Measurements from ENCODE around the gene RNF4.

Gene RNF4

DNA sequence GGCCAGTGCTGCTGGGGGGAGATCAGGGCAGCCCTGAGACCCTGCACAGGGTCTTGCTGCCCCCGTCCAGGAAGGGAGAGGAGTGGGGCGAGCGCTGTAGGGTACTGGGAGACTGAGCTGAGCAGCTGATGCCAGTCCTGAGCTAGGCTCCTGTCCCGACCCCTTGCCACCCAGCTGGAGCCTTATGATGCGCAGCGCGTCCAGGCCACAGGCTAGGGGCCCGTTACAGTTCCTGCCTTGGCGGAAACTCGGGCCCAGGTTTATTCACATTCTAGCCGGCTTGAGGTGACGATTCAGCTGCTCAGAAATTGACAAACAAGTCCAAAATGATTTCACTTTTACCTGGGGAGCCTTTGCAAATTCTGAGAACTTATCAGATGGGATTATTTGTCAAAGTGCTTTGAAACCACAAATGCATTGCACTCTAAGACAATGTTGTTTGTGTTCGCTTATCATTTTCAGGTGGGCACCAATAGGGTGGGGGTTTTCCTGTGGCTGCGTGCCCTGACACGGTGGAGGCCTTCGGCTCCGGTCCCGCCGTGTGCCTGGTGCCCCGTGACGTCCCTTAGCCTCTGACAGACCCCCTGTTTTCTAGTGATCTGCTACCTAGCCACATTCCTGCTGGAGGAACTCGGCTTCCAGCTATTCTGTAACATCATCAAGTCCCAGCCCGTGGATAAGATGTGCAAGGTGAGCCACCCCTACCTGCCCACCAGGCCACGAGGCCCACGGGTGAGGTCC is 31.3 kb upstream of the RNF4 start:
- DNase-seq (ENCODE audit: low read depth) = no peak

DNA sequence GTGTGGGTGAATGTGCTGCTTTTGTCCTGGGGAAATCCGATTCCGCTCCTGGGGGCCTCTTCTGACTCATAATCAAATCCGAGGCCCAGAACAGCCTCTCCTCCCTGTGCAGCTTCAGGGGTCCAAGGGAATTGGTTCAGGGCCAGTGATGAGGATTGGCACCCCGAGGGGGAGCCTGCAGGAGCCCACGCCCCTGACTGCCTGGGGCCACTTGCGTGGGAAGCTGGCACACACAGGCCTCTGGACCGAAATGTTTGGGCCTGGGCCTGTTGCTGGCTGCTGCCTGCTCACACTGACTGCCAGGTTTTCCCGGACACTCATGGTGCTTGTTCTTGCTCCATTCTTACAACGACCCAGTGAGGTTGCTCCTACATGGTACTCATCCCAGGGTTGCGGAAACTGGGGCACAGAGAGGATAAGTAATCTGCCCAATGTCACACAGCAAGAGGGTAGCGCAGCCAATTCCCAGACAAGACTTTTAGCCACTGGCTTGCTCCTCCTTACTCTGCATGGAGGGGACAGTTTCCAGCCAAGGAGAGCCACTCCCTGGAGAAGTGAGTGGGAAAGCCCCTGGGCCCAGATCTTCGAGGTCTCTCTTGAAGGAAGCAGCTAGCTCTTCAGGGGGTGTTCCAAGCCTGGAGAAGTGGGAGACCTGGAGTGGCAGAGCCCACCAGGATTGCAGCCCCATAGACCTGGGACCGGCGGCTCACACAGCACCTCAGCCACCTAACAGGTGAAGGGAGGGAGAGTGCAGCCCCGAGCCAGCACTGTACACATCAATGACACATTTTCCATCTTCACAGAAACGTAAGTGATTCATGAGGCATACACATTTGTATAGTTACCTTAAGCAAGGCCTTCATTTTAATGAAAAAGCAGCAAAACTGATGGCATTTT is 29.8 kb upstream of the RNF4 start:
- DNase-seq (ENCODE audit: low read depth) = no peak

DNA sequence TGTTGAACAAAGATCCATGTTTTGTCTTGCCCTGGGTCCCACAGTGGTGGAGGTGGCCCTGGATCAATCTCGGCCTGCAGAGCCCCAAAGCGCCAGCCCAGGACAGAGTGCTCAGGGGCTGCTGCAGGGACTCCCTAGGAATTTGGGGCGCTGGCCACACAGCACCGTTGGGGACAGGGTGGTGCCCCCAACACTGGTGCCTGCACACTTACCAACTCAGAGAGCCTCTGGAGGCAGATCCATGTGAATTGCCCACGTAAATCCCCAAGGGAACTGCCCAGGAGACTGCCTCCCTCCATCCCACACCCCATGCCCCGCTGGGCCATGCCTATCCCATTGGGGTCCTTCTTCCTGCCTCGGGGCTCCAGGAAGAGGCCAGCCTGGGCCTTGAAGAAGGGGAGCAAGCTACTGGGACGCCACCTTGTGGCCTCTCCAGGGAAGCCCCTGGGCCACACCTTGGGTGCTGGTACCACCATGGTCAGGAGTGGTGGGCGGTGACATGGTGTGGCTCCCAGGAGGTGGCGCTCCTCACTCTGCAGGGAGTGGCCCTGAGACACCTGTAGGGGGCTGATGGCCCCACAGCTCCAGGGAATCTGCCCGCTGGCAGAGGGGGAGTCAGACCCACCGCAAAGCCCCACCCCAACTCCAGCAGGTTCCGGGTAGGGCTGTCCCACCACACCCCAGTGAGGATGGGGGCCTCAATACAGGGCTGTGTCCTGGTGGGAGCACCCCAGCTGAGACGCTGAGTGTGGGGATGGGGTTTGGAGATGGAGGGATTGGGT is 27.3 kb upstream of the RNF4 start:
- peak; percentile 60 for DNase-seq (ENCODE audit: low read depth)

DNA sequence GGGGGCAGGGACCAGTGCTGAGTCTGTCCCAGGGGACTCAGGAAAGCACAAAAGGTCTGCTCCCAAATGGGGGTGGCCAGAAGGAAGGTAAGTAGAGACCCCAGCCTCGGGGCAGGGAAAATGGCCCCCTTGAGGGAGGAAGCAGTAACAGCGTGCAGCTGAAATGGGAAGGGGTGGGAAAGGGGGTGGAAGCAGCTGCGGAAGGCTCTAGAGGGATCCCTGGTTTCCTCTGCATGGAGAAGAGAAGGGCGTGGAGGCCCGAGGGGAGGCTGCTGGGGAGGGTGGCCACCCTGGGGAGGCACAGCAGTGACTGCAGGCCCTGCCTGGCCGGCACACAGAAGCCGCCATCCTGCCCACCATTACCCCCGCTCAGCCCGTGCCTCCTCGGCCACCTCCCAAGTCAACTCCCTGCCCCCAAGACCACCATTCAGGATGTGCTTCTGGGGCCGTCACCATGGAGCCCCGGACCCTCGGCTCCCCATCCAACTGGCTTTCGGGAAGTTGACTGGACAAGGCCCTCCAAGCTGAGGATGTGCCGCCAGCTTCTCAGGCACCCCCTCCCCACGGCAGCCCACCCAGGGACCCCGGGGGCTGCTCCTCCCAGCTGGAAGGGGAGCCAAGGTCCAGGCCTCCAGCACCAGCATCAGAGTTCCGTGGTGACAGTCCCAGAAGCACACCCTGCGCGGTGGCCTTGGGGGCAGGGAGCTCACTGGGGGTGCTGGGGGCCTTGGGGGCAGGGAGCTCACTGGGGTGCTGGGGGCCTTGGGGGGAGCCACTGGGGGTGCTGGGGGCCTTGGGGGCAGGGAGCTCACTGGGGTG is 26.5 kb upstream of the RNF4 start:
- no peak for DNase-seq (ENCODE audit: low read depth)

DNA sequence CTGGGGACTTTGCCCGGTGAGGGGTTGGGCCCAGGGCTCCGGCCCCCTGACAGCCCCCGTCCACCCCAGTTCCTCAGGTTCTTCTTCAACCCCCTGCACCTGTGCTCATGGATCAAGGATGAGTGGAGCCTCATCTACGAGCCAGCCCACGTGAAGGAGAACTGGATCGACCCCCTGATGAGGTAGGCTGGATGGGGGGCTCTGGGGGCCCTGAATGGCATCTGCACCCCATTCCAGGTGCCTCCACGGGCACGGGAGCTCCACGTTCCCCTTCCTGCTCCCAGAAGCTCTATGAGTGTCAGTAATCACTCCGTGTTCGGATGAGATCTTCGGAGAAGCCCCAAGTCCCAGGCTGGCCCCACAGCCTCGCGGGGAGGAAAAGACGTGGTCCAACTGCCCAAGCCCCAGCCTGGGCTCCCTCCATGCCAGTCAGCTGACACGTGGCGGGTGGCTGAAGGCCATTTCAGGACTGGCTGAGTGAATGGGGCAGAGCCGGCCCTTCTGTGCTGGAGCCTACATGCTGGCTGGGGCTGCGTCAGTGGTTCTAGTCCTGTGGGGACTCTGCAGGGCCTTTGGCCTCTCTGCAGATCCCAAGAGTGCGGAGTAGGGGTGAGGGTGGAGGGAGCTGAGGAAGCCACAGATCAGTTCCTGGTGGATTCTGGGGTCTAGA is 25.7 kb upstream of the RNF4 start:
- no peak for DNase-seq (ENCODE audit: low read depth)

DNA sequence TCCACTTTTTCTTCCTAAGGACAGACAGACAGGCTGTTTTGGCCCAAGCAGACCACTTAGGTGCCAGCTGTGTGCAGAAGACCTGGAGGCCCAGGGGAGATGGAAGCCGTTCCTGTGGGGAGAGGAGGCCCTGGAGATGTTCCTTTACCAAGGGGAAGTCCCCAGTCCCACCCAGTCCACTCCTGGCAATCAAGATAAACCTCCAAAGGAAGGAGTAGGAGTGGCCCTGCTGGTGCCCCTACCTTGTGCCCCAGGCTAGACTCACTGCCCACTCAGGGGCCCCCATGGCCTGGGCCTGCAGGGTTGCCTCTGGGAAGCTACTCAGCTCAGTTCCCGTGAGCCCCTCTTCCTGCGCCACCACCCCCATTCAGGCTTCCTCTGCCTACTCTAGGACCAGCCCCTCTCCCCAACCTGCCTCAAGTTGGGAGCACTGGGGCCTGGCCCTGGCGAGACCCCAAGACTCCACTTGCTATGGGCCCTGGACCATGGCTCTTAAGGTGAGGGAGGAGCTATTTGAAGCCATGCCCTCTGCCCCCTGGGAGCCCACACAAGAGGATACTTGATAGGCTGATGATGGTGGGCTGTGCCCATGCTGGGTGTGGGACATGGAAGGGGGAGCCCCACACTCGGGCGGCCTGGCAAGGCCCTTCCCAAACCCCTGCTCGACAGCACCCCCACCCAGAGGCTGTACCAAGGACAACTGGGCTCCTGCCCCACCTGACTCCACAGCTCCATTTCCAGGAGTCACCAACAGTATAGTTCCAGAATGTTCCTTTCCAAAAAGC is 24.8 kb upstream of the RNF4 start:
- DNase-seq (ENCODE audit: low read depth) = no peak

DNA sequence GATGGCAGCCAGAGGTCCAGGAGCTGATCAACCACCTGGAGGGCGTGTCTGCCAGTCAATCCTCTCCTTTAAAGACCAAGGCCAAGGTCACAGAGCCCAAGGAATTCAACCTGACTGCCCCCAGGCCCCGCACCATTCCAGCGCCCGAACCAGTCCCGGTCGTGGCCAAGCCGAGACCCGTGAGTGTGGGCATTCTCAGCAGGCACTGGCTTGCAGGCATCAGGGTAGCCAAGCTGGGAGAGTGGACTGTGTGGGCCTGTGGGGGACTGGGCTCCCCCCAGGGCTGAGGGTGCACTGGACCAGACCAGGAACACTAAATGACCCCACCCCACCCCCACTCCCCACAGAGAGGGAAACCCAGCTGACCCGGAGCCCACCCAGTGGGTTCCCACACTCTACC is 23.8 kb upstream of the RNF4 start:
- no peak for DNase-seq (ENCODE audit: low read depth)

DNA sequence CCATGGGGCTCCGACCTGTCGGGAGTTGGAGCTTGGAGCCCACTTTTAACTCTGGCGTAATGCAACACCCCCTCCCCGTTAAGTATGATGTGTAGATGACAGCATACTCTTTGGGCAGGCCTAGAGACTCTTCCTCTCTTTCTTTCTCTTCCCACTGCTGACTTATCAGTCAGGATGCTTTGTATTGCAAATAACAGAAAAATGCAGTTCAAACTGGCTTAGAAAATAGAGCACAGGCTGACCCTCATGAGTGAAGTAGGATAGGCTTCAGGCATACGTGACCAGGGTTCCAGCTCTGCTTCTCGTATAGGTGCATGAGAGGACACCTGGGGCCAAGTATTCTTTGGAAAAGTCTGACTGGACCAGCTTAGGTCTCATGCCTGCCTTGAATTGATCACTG is 23.3 kb upstream of the RNF4 start:
- DNase-seq (ENCODE audit: low read depth) = no peak

DNA sequence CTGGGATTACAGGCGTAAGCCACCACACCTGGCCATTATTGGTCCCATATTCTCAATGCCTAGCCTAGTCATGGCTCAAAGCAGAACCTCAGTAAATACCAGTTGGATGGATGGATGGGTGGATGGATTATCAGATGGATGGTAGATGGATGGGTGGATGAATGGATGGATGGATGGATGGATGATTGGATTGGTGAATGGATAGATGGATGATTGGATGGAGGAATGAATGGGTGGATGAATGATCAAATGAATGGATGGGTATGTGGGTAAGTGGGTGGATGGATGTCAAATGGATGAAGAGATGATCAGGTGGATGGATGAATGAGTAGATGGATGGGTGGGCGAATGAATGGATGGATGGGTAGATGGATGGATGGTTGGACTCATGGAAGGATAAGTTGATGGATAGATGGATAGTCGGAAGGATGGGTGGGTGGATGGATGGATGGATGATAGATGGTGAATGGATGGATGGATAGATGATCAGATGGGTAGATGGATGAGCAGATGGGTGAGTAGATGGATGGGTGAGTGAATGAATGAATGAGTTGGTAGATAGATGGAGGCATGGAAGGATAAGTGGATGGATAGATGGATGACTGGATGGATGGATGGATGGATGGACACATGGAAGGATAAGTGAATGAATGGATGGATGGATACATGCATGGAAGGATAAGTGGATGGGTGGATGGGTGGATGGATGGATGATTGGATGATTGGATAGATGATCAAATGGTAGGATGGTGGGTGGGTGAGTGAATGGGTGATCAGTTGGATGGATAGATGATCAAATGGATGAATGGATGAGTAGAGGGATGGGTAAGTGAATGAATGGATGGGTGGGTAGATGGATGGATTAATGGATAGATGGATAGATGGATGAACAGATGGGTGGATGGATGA is 22.0 kb upstream of the RNF4 start:
- no peak for DNase-seq (ENCODE audit: low read depth)

DNA sequence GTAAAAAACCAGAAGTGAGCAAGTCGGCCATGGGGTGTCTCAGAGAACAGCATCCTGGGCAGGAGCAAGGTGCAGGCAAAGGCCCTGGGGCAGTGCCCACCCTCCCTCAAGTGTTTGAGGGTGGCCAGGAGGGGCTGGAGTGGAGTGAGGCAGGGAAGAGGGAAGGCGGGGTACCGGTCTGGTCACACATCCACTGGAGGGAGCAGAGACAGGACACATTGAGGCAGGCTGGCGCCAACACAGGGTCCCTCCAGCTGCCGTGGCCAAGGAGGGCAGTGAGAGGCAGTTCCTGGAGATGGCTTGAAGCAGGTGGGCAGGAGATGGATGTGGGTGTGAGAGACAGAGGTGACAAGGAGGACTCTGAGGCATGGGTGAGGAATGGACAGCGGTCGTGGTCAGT is 20.3 kb upstream of the RNF4 start:
- DNase-seq (ENCODE audit: low read depth) = no peak

DNA sequence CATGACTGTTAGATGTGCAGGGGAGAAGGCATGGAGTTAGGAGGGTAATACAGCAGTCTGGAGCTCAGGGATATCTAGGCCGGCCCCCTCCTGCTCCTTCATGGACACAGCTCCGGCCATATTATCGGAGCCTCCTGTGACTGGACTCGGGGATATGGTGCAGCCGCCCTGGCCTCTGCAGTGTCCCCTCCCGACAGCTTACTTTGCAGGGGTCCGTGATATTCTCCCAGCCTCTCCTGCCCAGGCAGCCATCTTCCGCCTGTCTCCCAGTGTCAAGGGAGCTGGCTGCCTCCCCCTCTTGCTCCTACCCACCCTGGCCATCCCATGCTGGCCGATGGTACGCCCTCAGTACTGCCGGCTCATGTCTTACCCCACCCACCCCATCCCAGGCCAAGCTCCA is 19.9 kb upstream of the RNF4 start:
- no peak for DNase-seq (ENCODE audit: low read depth)

DNA sequence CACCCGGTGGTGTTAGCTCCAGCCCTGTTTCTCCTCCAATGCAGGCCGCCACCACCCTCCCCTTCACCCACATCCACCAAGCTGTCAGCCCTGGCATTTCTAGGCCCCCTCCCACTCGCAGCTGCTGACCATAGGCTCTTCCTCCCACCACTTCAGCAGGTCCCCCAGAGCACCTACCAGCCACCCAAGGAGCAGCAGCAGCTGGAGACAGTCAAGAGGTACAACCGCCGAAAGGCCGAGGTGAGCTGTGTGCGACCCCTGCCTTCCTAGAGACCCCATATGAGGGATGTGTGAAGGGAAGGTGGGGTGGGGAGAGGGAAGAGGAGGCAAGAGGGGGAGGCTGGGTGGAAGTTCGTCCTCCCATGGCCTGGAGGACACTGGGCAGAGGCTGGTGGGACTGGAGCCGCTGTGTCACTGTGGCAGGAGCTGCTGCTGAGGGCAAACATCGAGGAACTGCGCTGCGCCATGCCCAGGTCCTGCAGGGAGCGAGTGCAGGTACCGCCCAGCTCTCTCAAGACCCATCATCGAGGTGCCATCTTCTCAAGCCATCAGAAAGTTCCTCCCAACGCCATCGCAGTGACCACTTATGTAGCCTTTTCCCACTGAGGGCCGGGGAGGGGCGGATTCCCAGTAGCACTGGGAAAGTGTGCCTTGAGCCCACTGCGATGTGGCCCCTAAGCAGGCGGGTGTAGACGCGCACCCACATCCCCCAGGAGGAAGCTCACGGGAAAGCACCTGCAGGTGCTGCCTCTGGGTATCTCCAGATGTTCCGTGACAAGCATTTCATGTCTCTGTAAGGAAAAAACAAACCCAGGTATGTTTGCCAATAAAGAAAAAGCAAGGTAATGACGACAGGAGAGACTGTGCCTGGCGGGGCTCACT is 19.2 kb upstream of the RNF4 start:
- DNase-seq (ENCODE audit: low read depth) = no peak

DNA sequence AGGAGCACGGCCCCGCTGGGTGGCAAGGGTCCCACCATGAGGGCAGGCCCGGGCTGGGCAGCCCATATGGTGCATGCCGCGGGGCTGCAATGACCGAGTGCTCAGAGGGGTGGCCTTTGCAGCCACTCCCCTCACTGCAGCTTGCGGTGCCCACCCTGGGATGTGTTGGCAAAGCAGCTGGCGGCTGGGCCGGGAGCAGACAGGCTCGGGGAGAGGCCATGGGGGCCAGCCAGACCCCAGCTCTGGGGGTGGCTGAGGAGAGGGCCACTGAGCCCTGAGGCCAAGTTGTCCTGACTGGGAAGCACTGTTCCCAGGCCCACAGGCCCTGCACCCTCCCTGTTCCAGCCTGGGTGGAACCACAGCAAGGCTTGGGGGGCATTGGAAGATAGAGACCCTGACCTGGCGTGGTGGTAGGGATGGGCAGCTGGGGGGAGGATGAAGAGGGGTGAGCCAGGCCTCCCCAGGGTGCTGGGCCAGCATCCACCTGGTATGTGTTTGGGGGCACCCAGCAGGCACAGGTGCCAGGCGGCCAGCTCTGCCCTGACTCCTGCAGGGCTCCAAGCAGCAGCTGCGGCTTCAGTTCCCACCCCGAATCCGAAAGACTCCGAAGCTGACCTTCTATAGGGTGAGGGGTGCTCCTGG is 18.4 kb upstream of the RNF4 start:
- no peak for DNase-seq (ENCODE audit: low read depth)

DNA sequence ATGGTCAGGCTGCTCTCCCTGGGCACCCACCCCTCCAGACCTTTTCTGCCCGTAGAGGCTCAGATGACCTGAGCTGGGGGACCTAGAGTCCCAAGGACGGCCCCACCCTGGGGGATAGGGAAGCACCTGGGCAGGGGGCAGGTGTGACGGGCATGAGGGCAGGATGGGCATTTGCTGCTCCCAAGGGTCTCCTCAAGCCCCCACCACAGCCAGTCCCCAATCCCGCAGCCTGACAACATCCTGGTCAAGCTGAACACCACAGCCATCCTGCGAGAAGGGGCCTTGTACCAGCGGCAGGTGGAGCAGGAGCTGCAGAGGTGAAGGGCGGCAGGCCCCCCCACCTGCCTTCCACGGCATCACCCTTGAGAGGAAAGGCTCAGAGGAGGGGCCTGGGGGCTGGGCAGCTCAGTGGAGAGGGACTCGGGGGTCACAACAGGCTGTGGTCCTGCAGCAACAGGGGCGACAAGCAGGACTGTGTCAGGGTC is 17.8 kb upstream of the RNF4 start:
- DNase-seq (ENCODE audit: low read depth) = no peak

DNA sequence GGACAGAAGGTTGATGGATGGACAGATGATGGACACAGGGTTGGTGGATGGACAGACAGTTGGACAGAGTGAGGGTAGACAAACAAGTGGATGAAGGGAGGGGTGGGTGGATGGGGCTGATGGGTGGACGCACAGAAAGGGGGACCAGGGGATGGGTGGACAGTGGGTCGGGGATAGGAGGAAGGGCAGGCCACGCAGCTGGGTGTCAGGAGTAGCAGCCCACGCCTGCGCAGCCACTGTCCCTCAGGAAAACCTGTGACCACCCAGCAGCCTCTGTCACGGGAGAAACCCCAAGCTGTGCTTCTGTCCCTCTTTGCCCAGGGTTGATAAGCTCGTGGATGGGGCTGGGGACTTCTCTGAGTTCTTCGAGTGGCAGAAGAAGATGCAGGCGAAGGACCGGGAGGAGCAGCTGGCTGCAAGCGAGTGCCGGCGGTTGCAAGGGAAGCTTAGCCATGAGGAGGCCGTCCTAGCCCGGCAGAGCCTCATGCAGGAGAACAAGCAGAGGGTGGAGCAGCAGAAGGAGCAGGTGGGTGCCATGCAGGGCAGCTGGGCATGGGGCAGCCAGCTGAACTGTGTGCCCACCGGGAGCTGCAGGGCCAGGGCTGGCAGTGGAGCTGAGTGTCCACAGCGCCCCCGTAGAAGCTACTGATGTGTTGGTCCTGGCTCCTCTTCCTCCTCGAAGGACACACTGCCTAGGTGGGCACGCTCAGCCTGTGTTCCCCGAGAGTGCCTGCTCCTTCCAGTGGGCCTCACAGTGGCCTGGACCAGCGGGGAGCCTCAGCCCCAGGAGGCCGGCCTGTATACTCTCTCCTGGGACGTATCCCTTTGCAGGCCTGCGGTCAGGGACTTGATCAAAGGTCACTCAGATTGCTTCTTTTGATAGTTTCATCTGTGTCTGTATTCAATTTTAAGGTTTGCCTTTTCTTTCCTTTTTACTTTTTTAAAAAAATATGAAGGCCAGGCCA is 16.8 kb upstream of the RNF4 start:
- DNase-seq (ENCODE audit: low read depth) = no peak

DNA sequence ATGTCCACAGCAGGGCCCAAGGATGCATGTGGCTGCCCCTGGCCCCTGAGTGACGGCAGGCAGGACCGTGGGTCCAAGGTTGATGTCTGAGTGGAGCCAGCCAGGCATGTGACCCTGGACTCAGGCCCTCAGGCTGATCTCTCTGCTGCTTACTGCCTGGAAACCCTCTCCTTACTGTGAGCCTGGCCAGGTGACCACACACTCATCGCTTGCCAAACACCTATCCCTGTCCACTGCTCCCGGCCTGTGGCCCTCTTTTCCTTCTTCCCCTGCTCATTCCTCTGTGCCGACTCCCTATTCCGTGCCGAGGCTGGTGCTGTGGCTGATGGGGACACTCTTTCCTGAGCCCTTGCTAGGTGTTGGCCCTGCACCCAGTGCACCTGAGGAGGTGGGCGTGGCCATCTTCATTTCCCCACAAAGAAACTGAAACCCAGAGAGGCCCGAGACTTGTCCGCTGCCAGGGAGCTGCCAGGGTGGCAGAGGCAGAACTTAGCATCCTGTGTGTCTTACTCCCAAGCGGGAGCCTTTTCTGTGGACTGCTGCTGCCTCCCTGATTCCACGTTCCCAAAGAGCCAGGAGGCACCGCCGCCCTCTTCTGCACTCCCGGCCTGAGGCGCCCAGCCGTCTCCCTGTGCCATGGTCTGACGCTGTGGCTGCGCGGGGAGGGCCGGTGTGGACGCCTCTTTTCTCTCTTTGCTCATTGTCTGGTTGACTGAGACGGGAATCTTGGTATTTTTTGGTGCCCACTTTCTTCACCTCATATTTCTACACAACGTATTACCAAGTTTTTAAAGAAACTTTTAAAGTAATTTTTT is 11.2 kb upstream of the RNF4 start:
- DNase-seq (ENCODE audit: low read depth) = no peak

All from EH (cell line).